Sigmoid colon (tissue), 4 donors: ENCODE measurements around the gene TMEM92.

Experiments used
- CTCF ChIP-seq, 4 experiments: fragments of 450-650 bp in 3 of 4; fragments of 200-600 bp in 1 of 4; IDR thresholded peaks; one replicate each; pipeline ENCODE4 v1.5.1; 2016 to 2019; ENCODE audit warnings: antibody characterized with exemption in 4 of 4, mild to moderate bottlenecking in 3 of 4, moderate library complexity in 2 of 4
- POLR2A ChIP-seq, 2 donors: fragments of 450-650 bp; IDR thresholded peaks; one replicate each; pipeline ENCODE4 v1.6.1; 2016; ENCODE audit warnings: antibody characterized with exemption in 2 of 2, mild to moderate bottlenecking in 2 of 2, moderate library complexity in 2 of 2
- POLR2AphosphoS5 ChIP-seq, 4 donors: sonication (generic); formaldehyde crosslinking; IDR thresholded peaks; one replicate each; pipeline ENCODE4 v1.6.1; 2017; ENCODE audit warnings: antibody characterized with exemption in 4 of 4

- TF ChIP-seq POLR2A (IDR thresholded peaks at IDR 0.05) (no peak), CTCF (IDR thresholded peaks at IDR 0.05) (peak in 1 of 4 experiments; percentile 20), POLR2AphosphoS5 (IDR thresholded peaks at IDR 0.05) (peak in 2 of 4 donors; percentile 15 to 50)
Observed at GRCh38 chr17:50266384-50267073, 7.7 kb upstream of the TMEM92 start.
